Motor neuron (in vitro differentiated cells): ENCODE measurements around the gene PITHD1. TPM values are rescaled to one million over a fixed set of nuclear protein-coding genes. Genes with fewer than 3 reads are reported as not detected.
"Not testable (repeated sequence)": the region's sequence is repeated elsewhere in the genome, so short reads cannot be mapped to it uniquely, and the experiment has no call there.

Experiments used
- ATAC-seq, 8 experiments: fragments of 200-7000 bp; cut with Tn5 transposase; replicated peaks in 6 of 8; 2 replicates each; pipeline ENCODE4 v1.8.0; 2021; ENCODE audit warnings: mild to moderate bottlenecking in 8 of 8, moderate library complexity in 8 of 8
- H3K27ac ChIP-seq, 2 donors: fragments of 250-450 bp; sonication (Bioruptor Pico); 2 replicates each; pipeline ENCODE4 v1.9.0; 2021; ENCODE audit warnings: antibody characterized with exemption in 2 of 2, mild to moderate bottlenecking in 2 of 2, moderate library complexity in 1 of 2
- H3K4me1 ChIP-seq, 2 donors: fragments of 250-450 bp; sonication (Bioruptor Pico); replicated peaks in 1 of 2; 2 replicates each; pipeline ENCODE4 v1.6.1; 2021; ENCODE audit warnings: antibody characterized with exemption in 2 of 2, mild to moderate bottlenecking in 2 of 2, moderate library complexity in 1 of 2
- H3K4me3 ChIP-seq, 5 donors: fragments of 250-450 bp; sonication (Bioruptor Pico); 2 replicates each; pipeline ENCODE4 v1.9.0; 2021; ENCODE audit warnings: antibody characterized with exemption in 5 of 5, mild to moderate bottlenecking in 5 of 5, moderate library complexity in 4 of 5
- WGBS, 10 experiments: fragments of 450-650 bp; shearing (Covaris generic); methylation state at CpG; one replicate each; pipeline ENCODE4 v1.0.0; 2022; 5-methylcytosine and 5-hydroxymethylcytosine counted together
- in situ Hi-C, 9 experiments: fragments of 400-800 bp; cut with MboI; loops; one replicate each; pipeline ENCODE4 v1.15.0; 2021; ENCODE audit warnings: low sequenced_read_pairs in 9 of 9, low pct_unique_long_range_greater_than_20kb in 2 of 9; ENCODE audit not compliant: unreplicated experiment in 9 of 9
- total RNA-seq, 8 experiments: library from RNA; unstranded; fragments of 300-600 nt; gene quantifications; 2 replicates each; pipeline versions ENCODE4 v1.2.3 to v1.2.4, GENCODE V29; 2022

PITHD1 gene
- total RNA-seq, 8 experiments from 2014 or later = 40.1 to 106 (median 82.9) TPM

GRCh38 chr1:23826590-23826989 lies 48.4 kb downstream of the PITHD1 start:
- WGBS, 10 experiments = 96 to 100% (median 100%) methylated on average over 1 to 13 of the region's 13 CpGs; no CpG with 5 or more reads in 1 of the 10 experiments
- H3K4me3 ChIP-seq, in situ Hi-C loops, ATAC-seq, H3K27ac ChIP-seq, H3K4me1 ChIP-seq: not testable (repeated sequence)

GRCh38 chr1:23827717-23828116 lies 49.5 kb downstream of the PITHD1 start:
- in situ Hi-C loops = no loop called here
- no peak for ATAC-seq
- Histone ChIP-seq H3K27ac (no peak overlapping the region), H3K4me3 (no peak overlapping the region), H3K4me1 (peaks cover 6 to 7% of the 10 kb centered on the region in 2 donors)
- 50 to 100% (median 71%) methylated on average over 1 of the region's 1 CpG; no CpG with 5 or more reads in 1 of the 10 experiments for WGBS, 10 experiments

DNA sequence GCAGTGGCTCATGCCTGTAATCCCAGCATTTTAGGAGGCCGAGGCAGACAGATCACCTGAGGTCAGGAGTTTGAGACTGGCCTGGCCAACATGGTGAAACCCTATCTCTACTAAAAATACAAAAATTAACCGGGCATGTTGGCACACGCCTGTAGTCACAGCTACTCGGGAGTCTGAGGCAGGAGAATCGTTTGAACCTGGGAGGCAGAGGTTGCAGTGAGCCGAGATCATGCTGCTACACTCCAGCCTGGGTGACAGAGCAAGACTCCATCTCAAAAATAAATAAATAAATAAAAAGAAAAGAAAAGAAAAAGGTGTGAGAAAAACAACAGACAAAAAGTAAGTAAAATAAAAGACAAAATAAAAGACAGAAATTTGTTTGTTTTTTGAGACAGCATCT lies 55.9 kb downstream of the PITHD1 start:
- WGBS, 10 experiments = 69 to 92% (median 80%) methylated on average over 4 to 6 of the region's 6 CpGs
- H3K4me1 ChIP-seq, ATAC-seq, H3K4me3 ChIP-seq, H3K27ac ChIP-seq, in situ Hi-C loops: not testable (repeated sequence)

DNA sequence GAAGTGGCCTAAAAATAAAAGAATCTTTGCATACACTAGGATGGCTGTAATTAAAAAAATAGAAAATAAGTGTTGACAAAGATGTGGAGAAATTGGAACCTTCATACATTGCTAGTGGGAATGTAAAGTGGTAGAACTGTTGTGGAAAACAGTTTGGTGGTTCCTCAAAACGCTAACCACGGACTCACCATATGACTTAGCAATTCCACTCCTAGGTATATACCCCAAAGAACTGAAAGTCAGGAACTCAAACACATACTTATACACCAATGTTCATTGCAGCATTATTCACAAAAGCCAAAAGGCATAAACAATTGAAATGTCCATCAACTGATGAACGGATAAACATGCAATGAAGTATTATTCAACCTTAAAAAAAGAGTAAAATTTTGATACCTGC lies 57.8 kb downstream of the PITHD1 start:
- no peak overlapping the region for H3K4me3 ChIP-seq
- no peak for ATAC-seq
- WGBS, 10 experiments = 17 to 100% (median 66%) methylated on average over 1 to 3 of the region's 3 CpGs; no CpG with 5 or more reads in 1 of the 10 experiments
- no peak overlapping the region for H3K27ac ChIP-seq
- H3K4me1 ChIP-seq = peaks cover 0 to 3% of the 10 kb centered on the region in 2 donors
- in situ Hi-C loops = no loop called here

Other genes with a start within 250 kb of the PITHD1 start
- 10 to 100 TPM in 1 of 8 experiments, 1 to 10 TPM in 3, under 1 TPM in 4; 0.21 to 18.5 (median 0.92) TPM for gene E2F2, start 247.2 kb upstream of the PITHD1 start, total RNA-seq
- 100 to 1,000 TPM in 4 of 8 experiments, 10 to 100 TPM in 4; 13.9 to 277 (median 70.3) TPM for gene ID3, start 218.9 kb upstream of the PITHD1 start, total RNA-seq
- 1,000 to 10,000 TPM; 1,687 to 4,332 (median 2,623) TPM for gene RPL11, start 86.6 kb upstream of the PITHD1 start, total RNA-seq
- gene ELOA, start 34.9 kb upstream of the PITHD1 start, total RNA-seq = 10 to 100 TPM; 28.5 to 54.9 (median 37.2) TPM
- gene LYPLA2, start 12.7 kb downstream of the PITHD1 start, total RNA-seq = 100 to 1,000 TPM in 1 of 8 experiments, 10 to 100 TPM in 7; 42.4 to 120 (median 61.1) TPM
- gene GALE, start 22.3 kb downstream of the PITHD1 start, total RNA-seq = 10 to 100 TPM; 18.2 to 57.1 (median 44.3) TPM
- 10 to 100 TPM; 26.9 to 58.0 (median 42.2) TPM for gene HMGCL, start 47.0 kb downstream of the PITHD1 start, total RNA-seq
- 10 to 100 TPM in 6 of 8 experiments, 1 to 10 TPM in 2; 6.5 to 23.1 (median 18.9) TPM for gene FUCA1, start 89.9 kb downstream of the PITHD1 start, total RNA-seq
- under 1 TPM in 4 of 8 experiments, not detected in 4; 0.09 to 0.57 (median 0.11) TPM for gene CNR2, start 134.9 kb downstream of the PITHD1 start, total RNA-seq
- 100 to 1,000 TPM in 1 of 8 experiments, 10 to 100 TPM in 7; 71.0 to 157 (median 83.7) TPM for gene PNRC2, start 181.4 kb downstream of the PITHD1 start, total RNA-seq
- gene SRSF10, start 201.9 kb downstream of the PITHD1 start, total RNA-seq = 100 to 1,000 TPM; 101 to 230 (median 169) TPM